ENCODE data around the gene NUP160. TPM values are rescaled to one million over a fixed set of nuclear protein-coding genes. Genes with fewer than 3 reads are reported as not detected.
"Not testable (repeated sequence)": the region's sequence is repeated elsewhere in the genome, so short reads cannot be mapped to it uniquely, and the experiment has no call there.

Gene NUP160
- polyA plus RNA-seq (2012; ENCODE audit: missing spikeins): 37.2 TPM

DNA sequence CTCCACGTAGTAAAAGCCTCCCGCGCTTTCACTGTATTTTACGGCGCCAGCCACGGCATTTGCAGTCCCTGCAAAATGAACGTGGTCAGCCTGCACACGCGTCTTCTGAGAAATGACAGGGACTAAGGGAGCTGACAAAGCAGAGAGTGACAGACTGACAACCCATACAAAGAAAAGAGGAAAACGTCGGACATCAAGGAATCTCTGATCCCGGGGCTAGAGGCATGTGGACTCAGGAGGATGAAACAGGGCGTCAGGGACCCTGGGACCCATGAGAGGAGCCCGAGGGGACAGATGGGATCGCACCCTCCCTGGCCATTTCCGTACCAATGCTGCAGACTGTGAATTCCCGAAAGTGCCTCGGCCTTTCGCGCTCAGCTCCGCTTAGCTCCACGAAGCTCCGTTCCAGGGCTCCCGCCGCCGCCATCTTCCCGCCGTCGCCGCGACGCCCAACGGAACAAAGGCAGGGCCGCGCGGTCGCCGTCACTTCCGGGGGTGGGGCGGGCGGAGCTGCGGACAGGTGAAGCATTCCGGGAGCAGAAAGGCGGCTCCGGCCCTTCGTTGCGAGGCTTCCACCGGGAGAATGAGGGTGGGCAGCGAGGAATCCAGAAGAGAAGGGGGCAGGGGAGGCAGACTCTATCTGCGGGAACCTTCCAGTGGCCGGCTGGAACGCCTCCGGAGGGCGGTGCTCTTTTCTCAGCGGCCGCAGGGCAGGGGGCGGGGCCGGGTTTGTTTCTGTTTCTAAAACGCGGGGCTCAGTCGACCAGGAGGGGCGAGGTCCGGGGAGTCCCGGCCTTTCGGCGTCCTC lies at the start of gene NUP160:
Gene NUP160 (minus strand): TSS at position 459 of the 808 bp plus-strand sequence. CDS start 32 bp downstream, at position 427.
- FAIRE-seq: peak; percentile 99
- DNase-seq (ENCODE audit: insufficient read length): peak; percentile 87
- TF ChIP-seq TAF1 (IDR thresholded peaks at IDR 0.05; ENCODE audit: borderline replicate concordance, low read depth, low read length) (peak; percentile 95), POLR2AphosphoS5 (IDR thresholded peaks at IDR 0.05; ENCODE audit: low read depth, low read length) (peak; percentile 92), POLR2A (IDR thresholded peaks at IDR 0.05; ENCODE audit: low read depth, low read length) (peak; percentile 96; the same call in 1 of the 2 replicates)

GRCh38 chr11:47896199-47896598 lies 48.0 kb upstream of the NUP160 start:
- TF ChIP-seq POLR2AphosphoS5 (IDR thresholded peaks at IDR 0.05; ENCODE audit: low read depth, low read length): no peak
- TF ChIP-seq TAF1 (IDR thresholded peaks at IDR 0.05; ENCODE audit: borderline replicate concordance, low read depth, low read length): no peak
- TF ChIP-seq POLR2A (IDR thresholded peaks at IDR 0.05; ENCODE audit: low read depth, low read length): no peak
- FAIRE-seq (no peak), DNase-seq (ENCODE audit: insufficient read length) (no peak)

DNA sequence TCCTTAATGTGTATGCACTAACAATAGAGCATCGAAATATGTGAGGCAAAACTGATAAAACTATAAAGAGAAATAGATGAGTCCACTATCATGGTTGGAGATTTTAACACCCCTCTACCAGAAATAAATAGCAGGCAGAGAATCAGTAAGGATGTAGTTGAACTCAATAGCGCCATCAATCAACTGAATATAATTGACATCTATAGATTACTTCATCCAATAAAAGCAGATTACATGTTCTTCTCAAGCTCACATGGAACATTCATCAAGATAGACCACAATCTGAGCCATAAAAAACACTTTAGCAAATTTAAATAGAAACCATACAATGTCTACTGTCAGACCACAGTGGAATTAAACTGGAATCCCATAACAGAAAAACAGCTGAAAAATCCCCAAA lies 46.9 kb upstream of the NUP160 start:
- DNase-seq (ENCODE audit: insufficient read length): no peak
- TF ChIP-seq POLR2AphosphoS5 (IDR thresholded peaks at IDR 0.05; ENCODE audit: low read depth, low read length) (no peak), TAF1 (IDR thresholded peaks at IDR 0.05; ENCODE audit: borderline replicate concordance, low read depth, low read length) (no peak), POLR2A (IDR thresholded peaks at IDR 0.05; ENCODE audit: low read depth, low read length) (no peak)
- peak; percentile 68 for FAIRE-seq

DNA sequence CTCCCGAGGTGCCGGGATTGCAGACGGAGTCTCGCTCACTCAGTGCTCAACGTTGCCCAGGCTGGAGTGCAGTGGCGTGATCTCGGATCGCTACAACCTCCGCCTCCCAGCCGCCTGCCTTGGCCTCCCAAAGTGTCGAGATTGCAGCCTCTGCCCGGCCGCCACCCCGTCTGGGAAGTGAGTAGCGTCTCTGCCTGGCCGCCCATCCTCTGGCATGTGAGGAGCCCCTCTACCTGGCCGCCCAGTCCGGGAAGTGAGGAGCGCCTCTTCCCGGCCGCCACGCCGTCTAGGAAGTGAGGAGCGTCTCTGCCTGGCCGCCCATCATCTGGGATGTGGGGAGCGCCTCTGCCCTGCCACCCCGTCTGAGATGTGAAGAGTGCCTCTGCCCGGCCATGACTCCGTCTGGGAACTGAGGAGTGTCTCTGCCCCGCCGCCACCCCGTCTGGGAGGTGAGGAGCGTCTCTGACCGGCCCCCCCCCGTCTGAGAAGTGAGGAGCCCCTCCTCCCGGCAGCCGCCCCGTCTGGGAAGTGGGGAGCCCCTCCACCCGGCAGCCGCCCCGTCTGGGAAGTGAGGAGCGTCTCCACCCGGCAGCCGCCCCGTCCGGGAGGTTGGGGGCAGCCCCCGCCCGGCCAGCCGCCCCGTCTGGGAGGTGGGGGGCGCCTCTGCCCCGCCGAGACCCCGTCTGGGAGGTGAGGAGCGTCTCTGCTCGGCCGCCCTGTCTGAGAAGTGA lies 44.6 kb upstream of the NUP160 start:
- FAIRE-seq; DNase-seq (ENCODE audit: insufficient read length): not testable (repeated sequence)

- TF ChIP-seq POLR2A (IDR thresholded peaks at IDR 0.05; ENCODE audit: low read depth, low read length): no peak
- TF ChIP-seq TAF1 (IDR thresholded peaks at IDR 0.05; ENCODE audit: borderline replicate concordance, low read depth, low read length): no peak
- no peak for TF ChIP-seq POLR2AphosphoS5 (IDR thresholded peaks at IDR 0.05; ENCODE audit: low read depth, low read length)
- FAIRE-seq (no peak), DNase-seq (ENCODE audit: insufficient read length) (no peak)
Observed at GRCh38 chr11:47891886-47892285, 43.7 kb upstream of the NUP160 start.

GRCh38 chr11:47889714-47890441 lies 41.7 kb upstream of the NUP160 start:
- no peak for FAIRE-seq
- TF ChIP-seq POLR2A (IDR thresholded peaks at IDR 0.05; ENCODE audit: low read depth, low read length): no peak
- no peak for TF ChIP-seq POLR2AphosphoS5 (IDR thresholded peaks at IDR 0.05; ENCODE audit: low read depth, low read length)
- TF ChIP-seq TAF1 (IDR thresholded peaks at IDR 0.05; ENCODE audit: borderline replicate concordance, low read depth, low read length): no peak
- no peak for DNase-seq (ENCODE audit: insufficient read length)

DNA sequence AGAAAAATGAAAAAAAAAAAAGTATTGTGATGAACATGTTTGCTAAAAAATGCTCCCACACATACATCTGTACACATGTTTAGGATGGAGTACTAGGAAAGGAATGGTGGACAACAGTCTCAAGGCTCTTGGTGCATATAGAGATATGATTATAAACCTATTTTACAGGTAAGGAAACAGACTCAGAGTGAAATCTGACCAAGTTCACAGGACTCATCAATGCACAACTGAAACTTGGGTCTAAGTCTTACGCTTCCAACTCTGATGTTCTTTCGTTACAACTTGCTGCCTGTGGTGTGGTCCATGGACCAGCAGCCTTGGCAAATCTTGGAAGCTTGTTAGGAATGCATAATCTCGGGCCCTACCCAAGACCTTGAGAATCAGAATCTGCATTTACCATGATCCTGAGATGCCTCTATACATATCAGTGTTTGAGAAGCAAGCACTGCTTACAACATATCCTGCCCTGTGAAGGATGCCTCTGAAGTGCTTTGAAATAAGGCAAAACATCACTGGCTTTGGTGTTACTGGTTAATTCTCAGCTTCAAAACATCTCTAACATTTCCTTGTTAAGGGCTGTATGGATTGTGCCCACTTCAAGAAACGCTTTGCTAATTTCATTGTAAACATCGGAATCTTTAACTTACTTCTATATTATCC lies 39.9 kb upstream of the NUP160 start:
- TF ChIP-seq POLR2AphosphoS5 (IDR thresholded peaks at IDR 0.05; ENCODE audit: low read depth, low read length): no peak
- TF ChIP-seq TAF1 (IDR thresholded peaks at IDR 0.05; ENCODE audit: borderline replicate concordance, low read depth, low read length): no peak
- FAIRE-seq (peak; percentile 5), DNase-seq (ENCODE audit: insufficient read length) (no peak)

- no peak for DNase-seq (ENCODE audit: insufficient read length)
- no peak for FAIRE-seq
Observed at GRCh38 chr11:47886096-47886495, 37.9 kb upstream of the NUP160 start.

DNA sequence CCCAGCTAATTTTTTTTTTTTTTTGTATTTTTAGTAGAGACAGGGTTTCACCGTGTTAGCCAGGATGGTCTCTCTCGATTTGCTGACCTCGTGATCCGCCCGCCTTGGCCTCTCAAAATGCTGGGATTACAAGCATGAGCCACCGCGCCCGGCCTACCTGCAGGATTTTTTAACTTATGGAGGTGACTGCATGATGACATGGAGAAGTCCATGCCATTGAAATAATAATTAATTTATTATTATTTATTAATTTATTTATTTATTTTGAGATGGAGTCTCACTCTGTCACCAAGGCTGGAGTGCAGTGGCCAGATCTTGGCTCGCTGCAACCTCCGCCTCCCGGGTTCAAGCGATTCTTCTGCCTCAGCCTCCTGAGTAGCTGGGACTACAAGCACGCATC lies 34.3 kb upstream of the NUP160 start:
- DNase-seq (ENCODE audit: insufficient read length); FAIRE-seq: not testable (repeated sequence)

More at GRCh38 chr11:47886096-47886495, 37.9 kb upstream of the NUP160 start:
- TF ChIP-seq POLR2A (IDR thresholded peaks at IDR 0.05; ENCODE audit: low read depth, low read length) (no peak), POLR2AphosphoS5 (IDR thresholded peaks at IDR 0.05; ENCODE audit: low read depth, low read length) (no peak), TAF1 (IDR thresholded peaks at IDR 0.05; ENCODE audit: borderline replicate concordance, low read depth, low read length) (no peak)

DNA sequence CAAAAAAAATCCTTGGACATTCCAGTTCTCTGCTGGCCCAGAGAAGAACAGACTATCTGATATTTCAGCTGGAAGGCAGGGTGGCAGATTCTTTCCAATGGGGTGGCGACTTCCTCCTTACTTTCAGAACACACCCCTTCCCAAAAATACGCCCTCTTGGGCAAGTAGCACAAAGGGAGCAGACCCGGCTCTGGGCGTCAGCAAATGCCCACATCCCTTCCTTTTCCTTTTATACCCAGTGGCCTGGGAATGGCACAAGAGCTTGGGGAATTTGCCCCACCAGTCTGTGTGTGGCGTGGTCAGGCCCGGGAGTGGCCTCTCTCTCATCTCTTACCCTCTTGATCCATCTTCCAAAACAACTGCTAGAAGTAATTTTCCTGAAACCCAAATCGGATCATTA lies 33.0 kb upstream of the NUP160 start:
- FAIRE-seq (no peak), DNase-seq (ENCODE audit: insufficient read length) (no peak)
- TF ChIP-seq POLR2A (IDR thresholded peaks at IDR 0.05; ENCODE audit: low read depth, low read length) (no peak), TAF1 (IDR thresholded peaks at IDR 0.05; ENCODE audit: borderline replicate concordance, low read depth, low read length) (no peak), POLR2AphosphoS5 (IDR thresholded peaks at IDR 0.05; ENCODE audit: low read depth, low read length) (no peak)

Data from GM12892 (cell line).